ENCODE measurements around the gene CDK5RAP3.

GRCh38 chr17:47982645-47983390, 11.9 kb downstream of the CDK5RAP3 start:
- TF ChIP-seq CTCF (IDR thresholded peaks at IDR 0.05) (no peak), POLR2AphosphoS5 (IDR thresholded peaks at IDR 0.05) (no peak), EP300 (IDR thresholded peaks at IDR 0.05) (no peak), POLR2A (IDR thresholded peaks at IDR 0.05; ENCODE audit: low read depth) (no peak)
